Superior temporal gyrus (tissue), 1 donor: ENCODE data around the gene CDCP1.

Experiments used
- DNase-seq: peaks from one replicate; pipeline ENCODE4 v3.0.0-alpha.2; 2016; ENCODE audit errors: extremely low spot score

Gene CDCP1

GRCh38 chr3:45145681-45146614 is at the start of gene CDCP1:
CDCP1 (minus strand) TSS chr3:45146378; CDS start chr3:45146287, 91 bp downstream.
- DNase-seq, result no peak

GRCh38 chr3:45194791-45195190 is 48.6 kb upstream of the CDCP1 start:
- DNase-seq, result no peak

GRCh38 chr3:45191924-45192417 is 45.8 kb upstream of the CDCP1 start:
- no peak for DNase-seq

- DNase-seq, result no peak
Measured at GRCh38 chr3:45191424-45191823, 45.2 kb upstream of the CDCP1 start.

- no peak for DNase-seq
Measured at GRCh38 chr3:45188719-45189659, 42.8 kb upstream of the CDCP1 start.

GRCh38 chr3:45187694-45188141 is 41.5 kb upstream of the CDCP1 start:
- DNase-seq, result no peak

- no peak for DNase-seq
Measured at GRCh38 chr3:45186871-45187270, 40.7 kb upstream of the CDCP1 start.

- DNase-seq, result no peak
Measured at GRCh38 chr3:45185461-45185860, 39.3 kb upstream of the CDCP1 start.

- no peak for DNase-seq
Measured at GRCh38 chr3:45185052-45185451, 38.9 kb upstream of the CDCP1 start.

- no peak for DNase-seq
Measured at GRCh38 chr3:45183872-45184262, 37.7 kb upstream of the CDCP1 start.

GRCh38 chr3:45182915-45183871 is 37.0 kb upstream of the CDCP1 start:
- DNase-seq, result no peak

GRCh38 chr3:45181496-45181895 is 35.3 kb upstream of the CDCP1 start:
- DNase-seq, result no peak

GRCh38 chr3:45180899-45181298 is 34.7 kb upstream of the CDCP1 start:
- DNase-seq, result no peak

- no peak for DNase-seq
Measured at GRCh38 chr3:45180051-45180450, 33.9 kb upstream of the CDCP1 start.

GRCh38 chr3:45179163-45179562 is 33.0 kb upstream of the CDCP1 start:
- no peak for DNase-seq

- no peak for DNase-seq
Measured at GRCh38 chr3:45178183-45179023, 32.2 kb upstream of the CDCP1 start.

- DNase-seq, result no peak
Measured at GRCh38 chr3:45176912-45177311, 30.7 kb upstream of the CDCP1 start.

GRCh38 chr3:45174234-45174633 is 28.1 kb upstream of the CDCP1 start:
- no peak for DNase-seq

- DNase-seq, result no peak
Measured at GRCh38 chr3:45173776-45174175, 27.6 kb upstream of the CDCP1 start.

GRCh38 chr3:45171283-45171682 is 25.1 kb upstream of the CDCP1 start:
- no peak for DNase-seq
